Measurements from ENCODE around the gene MAP3K8. TPM values are rescaled to one million over a fixed set of nuclear protein-coding genes. Genes with fewer than 3 reads are reported as not detected.

MAP3K8 gene
- total and polyA plus RNA-seq, 7 experiments from 2014 or later = 0.28 to 102 (median 16.4) TPM; not detected in 1

DNA sequence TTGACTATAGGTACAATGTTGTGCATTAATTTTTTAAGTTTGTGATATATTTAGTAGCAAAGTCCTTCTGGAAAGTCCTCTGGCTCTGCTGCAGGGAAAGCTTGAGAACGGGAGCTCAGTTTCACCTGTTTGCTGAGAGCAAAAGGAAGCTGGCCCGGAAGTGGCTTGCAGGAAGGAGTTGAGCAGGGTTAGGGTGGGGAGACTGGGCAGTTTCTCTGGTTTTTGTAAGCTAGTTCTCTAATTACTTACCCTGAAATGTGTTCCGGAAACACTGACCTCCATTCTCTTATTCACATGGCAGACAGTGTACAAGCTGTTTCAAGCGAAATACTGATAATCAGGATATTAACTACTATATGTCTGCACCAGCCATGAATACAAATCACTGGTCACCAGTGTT, 22.3 kb downstream of the MAP3K8 start:
- H3K36me3 Mint-ChIP-seq = peaks cover 0 to 29% (median 8%) of the 10 kb centered on the region in 5 donors
- ChIA-PET POLR2A (interaction anchor here (1.0 to 2.6 kb wide), 4 partner anchors 19 to 77 kb away, joined by 3 to 14 read pairs (median 3); no protein-coding TSS in a partner anchor), CTCF (no interaction called here)
- H3K4me3 ChIP-seq (ENCODE audit: low read length) = peak overlapping the region; percentile 17
- DNase-seq (peak in 5 of 9 donors; percentile 11 to 22 (median 16)), ATAC-seq (peak; percentile 74)
- H3K36me3 ChIP-seq (ENCODE audit: control insufficient read depth in 2 of 3, insufficient read depth in 3 of 3, low read length in 3 of 3) = peaks cover 0 to 13% (median 0%) of the 10 kb centered on the region in 3 experiments
- H3K9me3 Mint-ChIP-seq = peaks cover 0 to 1% (median 0%) of the 10 kb centered on the region in 11 donors
- peaks cover 17 to 35% (median 20%) of the 10 kb centered on the region in 7 donors for H3K4me1 Mint-ChIP-seq
- H3K27ac Mint-ChIP-seq = peak overlapping the region; percentile 11 to 85 (median 53)
- intact Hi-C loops (cut with micrococcal nuclease) = loop anchor here (2.0 to 5.0 kb wide), 3 partner anchors 19 to 46 kb away; no protein-coding TSS in a partner anchor
- no peak overlapping the region for H3K27ac ChIP-seq (ENCODE audit: low read depth, low read length)
- peak overlapping the region; percentile 58 to 78 (median 72) for H3K4me3 Mint-ChIP-seq
- H3K27me3 ChIP-seq (ENCODE audit: control insufficient read depth in 2 of 2, insufficient read depth in 2 of 2, low read length in 2 of 2) = no peaks in the 10 kb centered on the region
- no peaks in the 10 kb centered on the region for H3K27me3 Mint-ChIP-seq
- peaks cover 18 to 26% of the 10 kb centered on the region in 2 donors for H3K4me1 ChIP-seq (ENCODE audit: control insufficient read depth in 2 of 2, insufficient read depth in 2 of 2, low read length in 2 of 2)
- H3K9me3 ChIP-seq (ENCODE audit: control insufficient read depth in 2 of 3, low read length in 3 of 3) = no peaks in the 10 kb centered on the region

DNA sequence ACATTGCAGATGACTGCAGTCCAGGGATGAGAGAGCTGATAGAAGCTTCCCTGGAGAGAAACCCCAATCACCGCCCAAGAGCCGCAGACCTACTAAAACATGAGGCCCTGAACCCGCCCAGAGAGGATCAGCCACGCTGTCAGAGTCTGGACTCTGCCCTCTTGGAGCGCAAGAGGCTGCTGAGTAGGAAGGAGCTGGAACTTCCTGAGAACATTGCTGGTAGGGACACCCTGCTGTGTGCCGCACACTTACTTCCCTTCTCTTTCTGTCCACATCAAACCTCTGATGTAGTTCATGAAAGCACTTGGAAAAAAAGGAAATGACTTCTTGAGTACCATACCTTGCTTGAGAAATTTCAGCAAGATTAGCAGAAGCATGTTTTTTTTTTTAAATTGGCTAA, 25.3 kb downstream of the MAP3K8 start:
- ChIA-PET POLR2A (interaction anchor here (1.2 kb wide), 1 partner anchor 70 kb away, joined by 4 read pairs; no protein-coding TSS in a partner anchor), CTCF (no interaction called here)
- intact Hi-C loops (cut with micrococcal nuclease) = loop anchor here in 1 of 2 donors (5.0 kb wide), 1 partner anchor 43 kb away; no protein-coding TSS in a partner anchor
- Mint-ChIP-seq H3K27me3 (no peaks in the 10 kb centered on the region), H3K9me3 (peaks cover 0 to 1% (median 0%) of the 10 kb centered on the region in 11 donors), H3K4me1 (peaks cover 15 to 35% (median 19%) of the 10 kb centered on the region in 7 donors), H3K27ac (peak overlapping the region in 1 of 9 donors; percentile 32), H3K36me3 (peaks cover 0 to 25% (median 8%) of the 10 kb centered on the region in 5 donors), H3K4me3 (no peak overlapping the region)
- DNase-seq (no peak), ATAC-seq (peak; percentile 72)
- Histone ChIP-seq H3K36me3 (ENCODE audit: control insufficient read depth in 2 of 3, insufficient read depth in 3 of 3, low read length in 3 of 3) (peaks cover 0 to 12% (median 0%) of the 10 kb centered on the region in 3 experiments), H3K27ac (ENCODE audit: low read depth, low read length) (no peak overlapping the region), H3K4me3 (ENCODE audit: low read length) (no peak overlapping the region), H3K27me3 (ENCODE audit: control insufficient read depth in 2 of 2, insufficient read depth in 2 of 2, low read length in 2 of 2) (no peaks in the 10 kb centered on the region), H3K9me3 (ENCODE audit: control insufficient read depth in 2 of 3, low read length in 3 of 3) (no peaks in the 10 kb centered on the region), H3K4me1 (ENCODE audit: control insufficient read depth in 2 of 2, insufficient read depth in 2 of 2, low read length in 2 of 2) (peaks cover 18 to 26% of the 10 kb centered on the region in 2 donors)

DNA sequence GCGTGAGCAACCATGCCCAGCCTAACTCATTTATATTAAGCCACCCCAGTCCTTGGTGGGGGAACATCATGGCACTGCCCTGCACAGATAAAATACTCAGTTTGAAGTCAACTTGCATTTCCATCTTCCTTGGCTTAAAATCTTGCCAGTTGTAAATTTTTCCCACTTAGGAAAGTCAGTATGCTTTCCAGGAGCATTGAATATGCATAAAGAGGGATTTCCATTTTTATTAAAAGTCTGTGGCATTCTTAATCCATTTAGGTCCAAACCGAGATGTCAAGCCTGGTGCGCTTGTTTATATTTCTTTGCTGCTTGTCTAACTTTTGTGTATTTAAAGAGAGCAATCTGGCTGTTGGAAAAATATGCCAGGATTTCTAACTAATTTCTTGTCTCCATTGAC, 26.1 kb downstream of the MAP3K8 start:
- H3K27ac ChIP-seq (ENCODE audit: low read depth, low read length) = no peak overlapping the region
- no peak overlapping the region for H3K4me3 ChIP-seq (ENCODE audit: low read length)
- ATAC-seq (no peak), DNase-seq (no peak)
- POLR2A ChIA-PET = no interaction called here
- Mint-ChIP-seq H3K4me1 (peaks cover 13 to 32% (median 14%) of the 10 kb centered on the region in 7 donors), H3K9me3 (peaks cover 0 to 1% (median 0%) of the 10 kb centered on the region in 11 donors), H3K27ac (peak overlapping the region in 2 of 9 donors; percentile 14 to 23), H3K36me3 (peaks cover 0 to 23% (median 8%) of the 10 kb centered on the region in 5 donors), H3K27me3 (no peaks in the 10 kb centered on the region), H3K4me3 (no peak overlapping the region)
- H3K36me3 ChIP-seq (ENCODE audit: control insufficient read depth in 2 of 3, insufficient read depth in 3 of 3, low read length in 3 of 3) = peaks cover 0 to 12% (median 0%) of the 10 kb centered on the region in 3 experiments
- intact Hi-C loops (cut with micrococcal nuclease) = loop anchor here in 1 of 2 donors (10.0 kb wide), 1 partner anchor 45 kb away; no protein-coding TSS in a partner anchor
- H3K27me3 ChIP-seq (ENCODE audit: control insufficient read depth in 2 of 2, insufficient read depth in 2 of 2, low read length in 2 of 2) = no peaks in the 10 kb centered on the region
- CTCF ChIA-PET = interaction anchor here (0.8 kb wide), 1 partner anchor 38 kb away, joined by 3 read pairs; no protein-coding TSS in a partner anchor
- no peaks in the 10 kb centered on the region for H3K9me3 ChIP-seq (ENCODE audit: control insufficient read depth in 2 of 3, low read length in 3 of 3)
- H3K4me1 ChIP-seq (ENCODE audit: control insufficient read depth in 2 of 2, insufficient read depth in 2 of 2, low read length in 2 of 2) = peaks cover 15 to 23% of the 10 kb centered on the region in 2 donors

DNA sequence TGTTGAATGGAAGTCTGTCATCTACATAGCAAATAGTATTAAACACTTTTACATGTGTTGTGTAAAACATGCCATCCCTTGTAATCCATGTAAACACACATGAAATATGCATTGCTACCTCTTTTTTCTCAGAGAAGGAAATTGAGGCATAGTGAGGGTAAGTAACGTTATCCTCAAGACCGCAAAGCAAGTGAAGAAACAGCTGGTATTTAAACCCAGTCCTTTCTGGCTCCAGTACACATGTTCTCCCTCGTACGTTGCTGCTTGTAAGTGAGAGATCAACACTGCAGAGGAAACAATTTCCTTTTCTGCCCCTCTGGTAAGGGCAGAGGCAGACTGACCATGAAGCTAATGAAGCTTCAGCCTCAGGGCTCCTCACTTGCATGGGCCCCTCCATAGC, 28.5 kb downstream of the MAP3K8 start:
- Mint-ChIP-seq H3K27me3 (peaks cover 0 to 2% (median 0%) of the 10 kb centered on the region in 5 donors), H3K4me3 (no peak overlapping the region), H3K9me3 (peaks cover 0 to 1% (median 0%) of the 10 kb centered on the region in 11 donors), H3K4me1 (peaks cover 0 to 19% (median 0%) of the 10 kb centered on the region in 7 donors), H3K27ac (no peak overlapping the region), H3K36me3 (peaks cover 0 to 20% (median 8%) of the 10 kb centered on the region in 5 donors)
- DNase-seq (no peak), ATAC-seq (no peak)
- Histone ChIP-seq H3K27ac (ENCODE audit: low read depth, low read length) (no peak overlapping the region), H3K36me3 (ENCODE audit: control insufficient read depth in 2 of 3, insufficient read depth in 3 of 3, low read length in 3 of 3) (peaks cover 0 to 12% (median 0%) of the 10 kb centered on the region in 3 experiments), H3K27me3 (ENCODE audit: control insufficient read depth in 2 of 2, insufficient read depth in 2 of 2, low read length in 2 of 2) (no peaks in the 10 kb centered on the region), H3K4me3 (ENCODE audit: low read length) (no peak overlapping the region), H3K4me1 (ENCODE audit: control insufficient read depth in 2 of 2, insufficient read depth in 2 of 2, low read length in 2 of 2) (no peaks in the 10 kb centered on the region), H3K9me3 (ENCODE audit: control insufficient read depth in 2 of 3, low read length in 3 of 3) (no peaks in the 10 kb centered on the region)
- intact Hi-C loops (cut with micrococcal nuclease) = loop anchor here in 1 of 2 donors (10.0 kb wide), 1 partner anchor 48 kb away; no protein-coding TSS in a partner anchor
- CTCF ChIA-PET = no interaction called here
- POLR2A ChIA-PET = no interaction called here

DNA sequence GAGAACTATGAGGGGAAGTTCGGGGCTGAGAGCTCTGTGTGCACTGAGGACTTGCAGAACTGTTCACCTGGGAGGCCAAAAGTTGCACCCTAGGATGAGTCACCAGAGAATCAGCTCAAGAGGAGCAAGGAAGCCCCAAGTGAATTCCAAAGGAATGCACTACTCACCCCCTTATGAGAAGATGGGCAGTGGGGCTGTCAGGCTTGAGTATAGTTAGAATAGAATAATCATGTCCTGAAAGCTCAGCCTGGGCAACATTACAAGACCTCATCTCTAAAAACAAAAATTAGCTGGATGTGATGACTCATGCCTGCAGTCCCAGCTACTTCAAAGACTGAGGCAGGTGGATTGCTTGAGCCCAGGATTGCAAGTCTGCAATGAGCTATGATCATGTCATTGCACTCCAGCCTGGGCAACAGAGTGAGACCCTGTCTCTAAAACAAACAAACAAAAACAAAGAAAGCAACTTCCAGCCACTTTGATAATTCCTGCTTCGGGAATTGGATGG, 30.0 kb downstream of the MAP3K8 start:
- no peak for ATAC-seq
- no peak overlapping the region for H3K4me3 Mint-ChIP-seq
- Histone ChIP-seq H3K27me3 (ENCODE audit: control insufficient read depth in 2 of 2, insufficient read depth in 2 of 2, low read length in 2 of 2) (no peaks in the 10 kb centered on the region), H3K27ac (ENCODE audit: low read depth, low read length) (no peak overlapping the region), H3K9me3 (ENCODE audit: control insufficient read depth in 2 of 3, low read length in 3 of 3) (no peaks in the 10 kb centered on the region), H3K36me3 (ENCODE audit: control insufficient read depth in 2 of 3, insufficient read depth in 3 of 3, low read length in 3 of 3) (peaks cover 0 to 12% (median 0%) of the 10 kb centered on the region in 3 experiments), H3K4me3 (ENCODE audit: low read length) (no peak overlapping the region), H3K4me1 (ENCODE audit: control insufficient read depth in 2 of 2, insufficient read depth in 2 of 2, low read length in 2 of 2) (no peaks in the 10 kb centered on the region)
- DNase-seq = no peak
- H3K9me3 Mint-ChIP-seq = peaks cover 0 to 1% (median 0%) of the 10 kb centered on the region in 11 donors
- peaks cover 0 to 2% (median 0%) of the 10 kb centered on the region in 5 donors for H3K27me3 Mint-ChIP-seq
- peaks cover 0 to 18% (median 8%) of the 10 kb centered on the region in 5 donors for H3K36me3 Mint-ChIP-seq
- POLR2A ChIA-PET = no interaction called here
- H3K27ac Mint-ChIP-seq = peak overlapping the region in 1 of 9 donors; percentile 62
- peaks cover 0 to 28% (median 6%) of the 10 kb centered on the region in 7 donors for H3K4me1 Mint-ChIP-seq
- CTCF ChIA-PET = no interaction called here
- intact Hi-C loops (cut with micrococcal nuclease) = loop anchor here in 1 of 2 donors (10.0 kb wide), 1 partner anchor 49 kb away; no protein-coding TSS in a partner anchor

DNA sequence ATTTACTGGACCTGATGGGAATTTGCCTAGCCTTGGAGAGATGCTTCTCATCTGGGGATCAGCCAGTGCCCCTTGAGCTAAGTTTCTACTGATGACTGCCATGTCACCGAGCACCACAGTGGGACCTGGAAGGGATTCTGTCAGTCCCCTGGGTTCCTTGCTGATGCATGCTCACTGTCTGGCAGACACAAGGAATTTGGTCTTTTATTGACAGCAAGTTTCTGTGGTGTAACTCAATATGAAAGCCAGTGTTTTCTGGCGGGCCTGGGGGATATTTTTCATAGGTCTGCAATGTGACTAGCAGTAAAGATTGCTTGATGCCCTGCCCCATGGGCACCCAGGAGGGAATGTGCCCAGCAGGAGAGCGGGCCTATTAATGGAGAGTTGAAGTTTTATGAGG, 30.7 kb downstream of the MAP3K8 start:
- intact Hi-C loops (cut with micrococcal nuclease) = loop anchor here in 1 of 2 donors (10.0 kb wide), 1 partner anchor 50 kb away; no protein-coding TSS in a partner anchor
- peaks cover 0 to 1% (median 0%) of the 10 kb centered on the region in 11 donors for H3K9me3 Mint-ChIP-seq
- H3K9me3 ChIP-seq (ENCODE audit: control insufficient read depth in 2 of 3, low read length in 3 of 3) = no peaks in the 10 kb centered on the region
- DNase-seq (no peak), ATAC-seq (no peak)
- no peak overlapping the region for H3K27ac Mint-ChIP-seq
- CTCF ChIA-PET = no interaction called here
- POLR2A ChIA-PET = no interaction called here
- H3K4me3 ChIP-seq (ENCODE audit: low read length) = no peak overlapping the region
- peaks cover 0 to 17% (median 8%) of the 10 kb centered on the region in 5 donors for H3K36me3 Mint-ChIP-seq
- peaks cover 0 to 30% (median 6%) of the 10 kb centered on the region in 7 donors for H3K4me1 Mint-ChIP-seq
- peaks cover 0 to 2% (median 0%) of the 10 kb centered on the region in 5 donors for H3K27me3 Mint-ChIP-seq
- no peaks in the 10 kb centered on the region for H3K27me3 ChIP-seq (ENCODE audit: control insufficient read depth in 2 of 2, insufficient read depth in 2 of 2, low read length in 2 of 2)
- no peak overlapping the region for H3K27ac ChIP-seq (ENCODE audit: low read depth, low read length)
- no peaks in the 10 kb centered on the region for H3K4me1 ChIP-seq (ENCODE audit: control insufficient read depth in 2 of 2, insufficient read depth in 2 of 2, low read length in 2 of 2)
- H3K36me3 ChIP-seq (ENCODE audit: control insufficient read depth in 2 of 3, insufficient read depth in 3 of 3, low read length in 3 of 3) = peaks cover 0 to 8% (median 0%) of the 10 kb centered on the region in 3 experiments
- no peak overlapping the region for H3K4me3 Mint-ChIP-seq
